ENCODE measurements around the gene ZFYVE28. TPM values are rescaled to one million over a fixed set of nuclear protein-coding genes. Genes with fewer than 3 reads are reported as not detected.

The ZFYVE28 gene
- total RNA-seq, 1 experiment from 2014 or later, result 19.2 TPM

DNA sequence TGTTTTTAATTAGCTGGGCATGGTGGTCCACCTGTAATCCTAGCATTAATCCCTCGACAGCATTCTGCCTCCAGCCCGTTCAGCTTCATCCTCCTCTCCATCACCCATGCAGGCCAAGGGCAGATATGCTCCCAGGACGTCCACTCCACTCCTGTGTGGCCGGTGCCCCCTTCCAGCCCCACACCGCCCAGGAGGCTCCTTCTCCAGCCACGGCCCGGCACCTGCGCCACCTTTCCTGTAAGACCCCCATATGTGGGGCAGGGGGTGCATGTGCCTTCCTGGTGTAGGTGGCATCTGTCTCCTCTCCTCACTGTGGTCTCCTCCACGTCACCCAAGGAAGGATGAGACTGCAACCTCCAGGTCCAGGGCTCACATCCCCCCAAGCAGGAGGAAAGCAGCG lies 99.6 kb downstream of the ZFYVE28 start:
- no peak for ATAC-seq
- no TSS peak for BruUV-seq (replicated peaks)
- Histone ChIP-seq H2AFZ (ENCODE audit: low read depth, low read length, poor library complexity, severe bottlenecking) (no peak overlapping the region), H3K79me2 (ENCODE audit: insufficient read depth, low read length) (no peaks in the 10 kb centered on the region), H3K4me3 (replicated peaks in 1 of 2; ENCODE audit: low read depth in 1 of 2, low read length in 2 of 2) (no peak overlapping the region), H3K9me2 (ENCODE audit: insufficient read depth) (no peaks in the 10 kb centered on the region), H4K20me1 (ENCODE audit: insufficient read depth) (no peaks in the 10 kb centered on the region), H3K9me3 (ENCODE audit: control insufficient read depth in 1 of 2, insufficient read depth in 1 of 2, low read depth in 1 of 2, low read length in 2 of 2) (0 out of 4 replicates have a peak, but pooled peaks cover 0 to 1% of the 10 kb centered on the region in 2 experiments), H3K4me1 (ENCODE audit: control insufficient read depth in 1 of 2, insufficient read depth in 2 of 2, low read length in 2 of 2) (no peaks in the 10 kb centered on the region), H3K4me2 (ENCODE audit: low read length) (no peak overlapping the region), H3K36me3 (ENCODE audit: control insufficient read depth in 1 of 2, insufficient read depth in 2 of 2, low read length in 2 of 2) (no peaks in the 10 kb centered on the region), H3K27ac (ENCODE audit: low read depth, low read length) (no peak overlapping the region), H3K9ac (ENCODE audit: low read length) (no peak overlapping the region), H3K27me3 (ENCODE audit: insufficient read depth, low read length) (no peaks in the 10 kb centered on the region)
- intact Hi-C loops (cut with micrococcal nuclease), result no loop called here
- TF ChIP-seq EZH2 (IDR thresholded peaks at IDR 0.05), result no peak
- RAD21 ChIA-PET (ENCODE audit: low non-redundant PET in 1 of 2, low total read pairs in 2 of 2, uncharacterized antibody in 2 of 2, unreplicated experiment in 2 of 2), result no interaction called here
- CTCF ChIA-PET, result no interaction called here
- POLR2A ChIA-PET, result no interaction called here
- DNase-seq (ENCODE audit: low read depth, low spot score), result no peak

DNA sequence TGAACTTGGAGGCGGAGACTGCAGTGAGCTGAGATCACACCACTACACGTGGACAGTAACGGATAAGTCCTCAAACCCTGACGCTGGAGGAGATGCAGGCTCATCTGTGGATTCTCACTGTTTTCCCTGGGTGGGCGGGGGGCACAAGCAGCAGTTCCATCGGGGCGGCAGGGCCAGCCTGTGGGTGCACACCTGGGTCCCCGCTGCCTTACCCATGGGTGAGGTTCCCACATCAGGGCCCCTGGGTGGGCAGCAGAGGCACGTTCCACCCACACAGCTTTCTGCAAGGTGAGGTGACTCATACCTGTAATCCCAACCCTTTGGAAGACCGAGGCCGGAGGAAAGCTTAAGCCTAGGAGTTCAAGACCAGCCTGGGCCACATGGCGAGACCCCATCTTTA lies 100.0 kb downstream of the ZFYVE28 start:
- H3K27me3 ChIP-seq (ENCODE audit: insufficient read depth, low read length), result no peaks in the 10 kb centered on the region
- H3K27ac ChIP-seq (ENCODE audit: low read depth, low read length), result no peak overlapping the region
- H3K4me2 ChIP-seq (ENCODE audit: low read length), result no peak overlapping the region
- H3K36me3 ChIP-seq (ENCODE audit: control insufficient read depth in 1 of 2, insufficient read depth in 2 of 2, low read length in 2 of 2), result no peaks in the 10 kb centered on the region
- intact Hi-C loops (cut with micrococcal nuclease), result no loop called here
- no peak overlapping the region for H2AFZ ChIP-seq (ENCODE audit: low read depth, low read length, poor library complexity, severe bottlenecking)
- no peaks in the 10 kb centered on the region for H3K79me2 ChIP-seq (ENCODE audit: insufficient read depth, low read length)
- no peak overlapping the region for H3K4me3 ChIP-seq (replicated peaks in 1 of 2; ENCODE audit: low read depth in 1 of 2, low read length in 2 of 2)
- no peak overlapping the region for H3K9ac ChIP-seq (ENCODE audit: low read length)
- RAD21 ChIA-PET (ENCODE audit: low non-redundant PET in 1 of 2, low total read pairs in 2 of 2, uncharacterized antibody in 2 of 2, unreplicated experiment in 2 of 2), result no interaction called here
- DNase-seq (ENCODE audit: low read depth, low spot score), result no peak
- H3K9me3 ChIP-seq (ENCODE audit: control insufficient read depth in 1 of 2, insufficient read depth in 1 of 2, low read depth in 1 of 2, low read length in 2 of 2), result no peaks in the 10 kb centered on the region
- no peaks in the 10 kb centered on the region for H3K4me1 ChIP-seq (ENCODE audit: control insufficient read depth in 1 of 2, insufficient read depth in 2 of 2, low read length in 2 of 2)
- no peaks in the 10 kb centered on the region for H4K20me1 ChIP-seq (ENCODE audit: insufficient read depth)
- POLR2A ChIA-PET, result no interaction called here
- H3K9me2 ChIP-seq (ENCODE audit: insufficient read depth), result no peaks in the 10 kb centered on the region
- no TSS peak for BruUV-seq (replicated peaks)
- no peak for ATAC-seq
- CTCF ChIA-PET, result no interaction called here
- TF ChIP-seq EZH2 (IDR thresholded peaks at IDR 0.05) (no peak), POLR2A (IDR thresholded peaks at IDR 0.05; ENCODE audit: borderline replicate concordance, extremely low read depth, insufficient read depth, insufficient read length) (no peak), RAD21 (IDR thresholded peaks at IDR 0.05; ENCODE audit: low read depth) (no peak), ZFX (IDR thresholded peaks at IDR 0.05) (no peak), EZH2phosphoT487 (IDR thresholded peaks at IDR 0.05; ENCODE audit: borderline replicate concordance) (no peak), CEBPB (IDR thresholded peaks at IDR 0.05; ENCODE audit: low read depth) (no peak), SP1 (IDR thresholded peaks at IDR 0.05; ENCODE audit: low read depth) (no peak), POLR2AphosphoS5 (IDR thresholded peaks at IDR 0.05; ENCODE audit: low read depth, low read length) (no peak), EGR1 (IDR thresholded peaks at IDR 0.05; ENCODE audit: low read depth) (no peak), SIN3A (IDR thresholded peaks at IDR 0.05; ENCODE audit: low read depth) (no peak), FOSL1 (IDR thresholded peaks at IDR 0.05; ENCODE audit: low read depth) (no peak)
- TF ChIP-seq, protein P1, sequence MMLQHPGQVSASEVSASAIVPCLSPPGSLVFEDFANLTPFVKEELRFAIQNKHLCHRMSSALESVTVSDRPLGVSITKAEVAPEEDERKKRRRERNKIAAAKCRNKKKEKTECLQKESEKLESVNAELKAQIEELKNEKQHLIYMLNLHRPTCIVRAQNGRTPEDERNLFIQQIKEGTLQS (IDR thresholded peaks at IDR 0.05), result no peak
- TF ChIP-seq, protein P2, sequence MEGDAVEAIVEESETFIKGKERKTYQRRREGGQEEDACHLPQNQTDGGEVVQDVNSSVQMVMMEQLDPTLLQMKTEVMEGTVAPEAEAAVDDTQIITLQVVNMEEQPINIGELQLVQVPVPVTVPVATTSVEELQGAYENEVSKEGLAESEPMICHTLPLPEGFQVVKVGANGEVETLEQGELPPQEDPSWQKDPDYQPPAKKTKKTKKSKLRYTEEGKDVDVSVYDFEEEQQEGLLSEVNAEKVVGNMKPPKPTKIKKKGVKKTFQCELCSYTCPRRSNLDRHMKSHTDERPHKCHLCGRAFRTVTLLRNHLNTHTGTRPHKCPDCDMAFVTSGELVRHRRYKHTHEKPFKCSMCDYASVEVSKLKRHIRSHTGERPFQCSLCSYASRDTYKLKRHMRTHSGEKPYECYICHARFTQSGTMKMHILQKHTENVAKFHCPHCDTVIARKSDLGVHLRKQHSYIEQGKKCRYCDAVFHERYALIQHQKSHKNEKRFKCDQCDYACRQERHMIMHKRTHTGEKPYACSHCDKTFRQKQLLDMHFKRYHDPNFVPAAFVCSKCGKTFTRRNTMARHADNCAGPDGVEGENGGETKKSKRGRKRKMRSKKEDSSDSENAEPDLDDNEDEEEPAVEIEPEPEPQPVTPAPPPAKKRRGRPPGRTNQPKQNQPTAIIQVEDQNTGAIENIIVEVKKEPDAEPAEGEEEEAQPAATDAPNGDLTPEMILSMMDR (IDR thresholded peaks at IDR 0.05 in 2 of 3, conservative IDR thresholded peaks at IDR 0.05 in 1 of 3; ENCODE audit: borderline replicate concordance in 1 of 3, insufficient read depth in 1 of 3, low read depth in 2 of 3, low read length in 2 of 3), result no peak
- TF ChIP-seq, protein P3, sequence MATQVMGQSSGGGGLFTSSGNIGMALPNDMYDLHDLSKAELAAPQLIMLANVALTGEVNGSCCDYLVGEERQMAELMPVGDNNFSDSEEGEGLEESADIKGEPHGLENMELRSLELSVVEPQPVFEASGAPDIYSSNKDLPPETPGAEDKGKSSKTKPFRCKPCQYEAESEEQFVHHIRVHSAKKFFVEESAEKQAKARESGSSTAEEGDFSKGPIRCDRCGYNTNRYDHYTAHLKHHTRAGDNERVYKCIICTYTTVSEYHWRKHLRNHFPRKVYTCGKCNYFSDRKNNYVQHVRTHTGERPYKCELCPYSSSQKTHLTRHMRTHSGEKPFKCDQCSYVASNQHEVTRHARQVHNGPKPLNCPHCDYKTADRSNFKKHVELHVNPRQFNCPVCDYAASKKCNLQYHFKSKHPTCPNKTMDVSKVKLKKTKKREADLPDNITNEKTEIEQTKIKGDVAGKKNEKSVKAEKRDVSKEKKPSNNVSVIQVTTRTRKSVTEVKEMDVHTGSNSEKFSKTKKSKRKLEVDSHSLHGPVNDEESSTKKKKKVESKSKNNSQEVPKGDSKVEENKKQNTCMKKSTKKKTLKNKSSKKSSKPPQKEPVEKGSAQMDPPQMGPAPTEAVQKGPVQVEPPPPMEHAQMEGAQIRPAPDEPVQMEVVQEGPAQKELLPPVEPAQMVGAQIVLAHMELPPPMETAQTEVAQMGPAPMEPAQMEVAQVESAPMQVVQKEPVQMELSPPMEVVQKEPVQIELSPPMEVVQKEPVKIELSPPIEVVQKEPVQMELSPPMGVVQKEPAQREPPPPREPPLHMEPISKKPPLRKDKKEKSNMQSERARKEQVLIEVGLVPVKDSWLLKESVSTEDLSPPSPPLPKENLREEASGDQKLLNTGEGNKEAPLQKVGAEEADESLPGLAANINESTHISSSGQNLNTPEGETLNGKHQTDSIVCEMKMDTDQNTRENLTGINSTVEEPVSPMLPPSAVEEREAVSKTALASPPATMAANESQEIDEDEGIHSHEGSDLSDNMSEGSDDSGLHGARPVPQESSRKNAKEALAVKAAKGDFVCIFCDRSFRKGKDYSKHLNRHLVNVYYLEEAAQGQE (IDR thresholded peaks at IDR 0.05; ENCODE audit: low read depth), result no peak
- TF ChIP-seq, protein P4, sequence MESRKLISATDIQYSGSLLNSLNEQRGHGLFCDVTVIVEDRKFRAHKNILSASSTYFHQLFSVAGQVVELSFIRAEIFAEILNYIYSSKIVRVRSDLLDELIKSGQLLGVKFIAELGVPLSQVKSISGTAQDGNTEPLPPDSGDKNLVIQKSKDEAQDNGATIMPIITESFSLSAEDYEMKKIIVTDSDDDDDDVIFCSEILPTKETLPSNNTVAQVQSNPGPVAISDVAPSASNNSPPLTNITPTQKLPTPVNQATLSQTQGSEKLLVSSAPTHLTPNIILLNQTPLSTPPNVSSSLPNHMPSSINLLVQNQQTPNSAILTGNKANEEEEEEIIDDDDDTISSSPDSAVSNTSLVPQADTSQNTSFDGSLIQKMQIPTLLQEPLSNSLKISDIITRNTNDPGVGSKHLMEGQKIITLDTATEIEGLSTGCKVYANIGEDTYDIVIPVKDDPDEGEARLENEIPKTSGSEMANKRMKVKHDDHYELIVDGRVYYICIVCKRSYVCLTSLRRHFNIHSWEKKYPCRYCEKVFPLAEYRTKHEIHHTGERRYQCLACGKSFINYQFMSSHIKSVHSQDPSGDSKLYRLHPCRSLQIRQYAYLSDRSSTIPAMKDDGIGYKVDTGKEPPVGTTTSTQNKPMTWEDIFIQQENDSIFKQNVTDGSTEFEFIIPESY (IDR thresholded peaks at IDR 0.05; ENCODE audit: extremely low read depth, insufficient replicate concordance, low read length), result no peak

All from HCT116 (cell line).